HepG2 (cell line): ENCODE data around the gene PRKAG1. TPM values are rescaled to one million over a fixed set of nuclear protein-coding genes. Genes with fewer than 3 reads are reported as not detected.
A peak's percentile ranks its signal among the peaks of the same experiment; 100 is the strongest.

Source experiments
- ATAC-seq: fragments of 200-7000 bp; cut with Tn5 transposase; 3 replicates; pipeline ENCODE4 v1.9.1; 2020; ENCODE audit warnings: mild to moderate bottlenecking, moderate library complexity
- BruUV-seq: library from RNA; stranded (reverse); fragments of 400-500 nt; replicated peaks from 2 replicates; lab custom pipeline; 2021; lab: Mats Ljungman, UMichigan
- CTCF ChIA-PET: fragments of 300-600 bp; formaldehyde crosslinking; extraction: SDS; loops from one replicate; lab custom pipeline; 2021; ENCODE audit warnings: low total read pairs, inconsistent platforms, low intra/inter-chr PET ratio; lab: Yijun Ruan, JAX
- POLR2A ChIA-PET: fragments of 350-600 bp; sonication (Branson Sonifier 250); formaldehyde crosslinking; loops from one replicate; lab custom pipeline; 2020; ENCODE audit warnings: antibody characterized with exemption, inconsistent platforms; lab: Yijun Ruan, JAX
- DNase-seq: peaks from one replicate; pipeline ENCODE4 v3.0.0-alpha.2; 2015; ENCODE audit warnings: low spot score
- FAIRE-seq: peaks from 3 replicates; lab custom pipeline; 2011; peaks lifted over from hg19 to GRCh38; lab: Jason Lieb, UNC
- H2AFZ ChIP-seq: one replicate; pipeline ENCODE4 v1.6.1; 2011; ENCODE audit warnings: low read length, inconsistent platforms
- H3K27ac ChIP-seq: fragments of 300-600 bp; 3 replicates; pipeline ENCODE4 v1.8.0; 2011; ENCODE audit warnings: mixed run types, mild to moderate bottlenecking, mixed read lengths, low read length, inconsistent platforms; ENCODE audit not compliant: insufficient read depth; ENCODE audit errors: extremely low read length
- H3K27me3 ChIP-seq, 2 experiments: fragments of 200-600 bp in 1 of 2; 2 replicates in 1 of 2; 3 replicates in 1 of 2; pipeline versions ENCODE4 v1.6.0 to v1.8.0; 2011; ENCODE audit warnings: low read length in 2 of 2, mild to moderate bottlenecking in 2 of 2, moderate library complexity in 2 of 2, inconsistent platforms in 1 of 2; ENCODE audit not compliant: insufficient read depth in 2 of 2, control insufficient read depth in 1 of 2
- H3K36me3 ChIP-seq, 2 experiments: fragments of 200-600 bp in 1 of 2; replicated peaks in 1 of 2; 2 replicates in 1 of 2; 3 replicates in 1 of 2; pipeline versions ENCODE4 v1.5.1 to v1.8.0; 2011; ENCODE audit warnings: low read length in 2 of 2, inconsistent platforms in 1 of 2; ENCODE audit not compliant: insufficient read depth in 2 of 2, control insufficient read depth in 1 of 2
- H3K4me1 ChIP-seq: 2 replicates; pipeline ENCODE4 v1.5.1; 2012; ENCODE audit warnings: low read length, inconsistent platforms; ENCODE audit not compliant: insufficient read depth
- H3K4me2 ChIP-seq: 2 replicates; pipeline ENCODE4 v1.6.0; 2011; ENCODE audit warnings: low read depth, low read length, inconsistent platforms
- H3K4me3 ChIP-seq, 3 experiments: fragments of 200-600 bp in 1 of 3; sonication (generic), shearing (Covaris generic) in 1 of 3; replicated peaks in 1 of 3; 2 replicates each; pipeline ENCODE4 v1.5.1; 2011 to 2016; ENCODE audit warnings: low read length in 3 of 3, inconsistent platforms in 2 of 3, low read depth in 2 of 3, mild to moderate bottlenecking in 2 of 3, control low read depth in 1 of 3, mixed read lengths in 1 of 3; ENCODE audit not compliant: insufficient read depth in 1 of 3
- H3K79me2 ChIP-seq: one replicate; pipeline ENCODE4 v1.6.1; 2011; ENCODE audit warnings: low read length, inconsistent platforms; ENCODE audit not compliant: insufficient read depth
- H3K9ac ChIP-seq: 2 replicates; pipeline ENCODE4 v1.6.0; 2011; ENCODE audit warnings: mild to moderate bottlenecking, low read depth, low read length, inconsistent platforms; ENCODE audit not compliant: insufficient read depth
- H3K9me3 ChIP-seq: 2 replicates; pipeline ENCODE4 v1.5.1; 2012; ENCODE audit warnings: mild to moderate bottlenecking, low read length
- H4K20me1 ChIP-seq: 2 replicates; pipeline ENCODE4 v1.6.0; 2011; ENCODE audit warnings: inconsistent platforms, mild to moderate bottlenecking, low read length, moderate library complexity; ENCODE audit not compliant: insufficient read depth
- ATF3 ChIP-seq: sonication (generic); formaldehyde crosslinking; IDR thresholded peaks from 2 replicates; pipeline ENCODE4 v1.4.0; 2020; ENCODE audit warnings: missing genetic modification reagents
- ATF5 ChIP-seq: sonication (generic); formaldehyde crosslinking; IDR thresholded peaks from 2 replicates; pipeline ENCODE4 v1.4.0; 2020; ENCODE audit warnings: mild to moderate bottlenecking, low read depth, missing genetic modification reagents
- BATF2 ChIP-seq: sonication (generic); formaldehyde crosslinking; IDR thresholded peaks from 2 replicates; pipeline ENCODE4 v1.8.0; 2022; ENCODE audit warnings: mild to moderate bottlenecking, missing genetic modification reagents, moderate library complexity
- CEBPZ ChIP-seq: IDR thresholded peaks from 2 replicates; pipeline ENCODE4 v1.6.1; 2012; ENCODE audit warnings: low read length, improper control_type of control experiment
- CREB3 ChIP-seq: sonication (generic); formaldehyde crosslinking; IDR thresholded peaks from 2 replicates; pipeline ENCODE4 v1.5.0; 2020; ENCODE audit warnings: missing genetic modification reagents
- PATZ1 ChIP-seq: sonication (generic); formaldehyde crosslinking; IDR thresholded peaks from 2 replicates; pipeline ENCODE4 v1.4.0; 2020; ENCODE audit warnings: missing genetic modification reagents
- ZNF264 ChIP-seq: sonication (generic); formaldehyde crosslinking; IDR thresholded peaks from 2 replicates; pipeline ENCODE4 v1.4.0; 2020; ENCODE audit warnings: missing genetic modification reagents
- ZNF570 ChIP-seq: sonication (generic); formaldehyde crosslinking; IDR thresholded peaks from 2 replicates; pipeline ENCODE4 v1.4.0; 2020; ENCODE audit warnings: mild to moderate bottlenecking, missing genetic modification reagents, borderline replicate concordance
- ZNF878 ChIP-seq: sonication (generic); formaldehyde crosslinking; IDR thresholded peaks from 2 replicates; pipeline ENCODE4 v1.8.1; 2023; ENCODE audit warnings: mild to moderate bottlenecking, missing genetic modification reagents, moderate library complexity
- WGBS: methylation state at CpG from one replicate; pipeline ENCODE4 v1.1.6; 2017; ENCODE audit warnings: low lambda C conversion rate; 5-methylcytosine and 5-hydroxymethylcytosine counted together
- in situ Hi-C: cut with HindIII; loops from 2 replicates; pipeline ENCODE4 v1.10.0; 2017; ENCODE audit warnings: low pct_unique_long_range_greater_than_20kb; ENCODE audit not compliant: extremely low pct_ligation_motif_present
- intact Hi-C: fragments of 100-400 bp; cut with micrococcal nuclease; formaldehyde crosslinking; loops from one replicate; pipeline ENCODE4 v1.10.0; 2022; ENCODE audit not compliant: unreplicated experiment
- polyA plus RNA-seq, 8 experiments: library from polyadenylated mRNA; depleted of rRNA in 3 of 8; stranded (reverse) in 7 of 8; unstranded in 1 of 8; fragments of >200 nt; fragmentation: Illumina TruSeq in 4 of 8; extraction: Trizol in 4 of 8; gene quantifications; 2 replicates each; pipeline versions ENCODE4 v1.2.1 to v1.2.3, GENCODE V29; 2011 to 2016; ENCODE audit warnings: low read depth in 4 of 8, missing spikeins in 1 of 8, mixed read lengths in 1 of 8; ENCODE audit not compliant: insufficient read depth in 1 of 8
- total RNA-seq, 5 experiments: library from RNA; depleted of rRNA; stranded (reverse); fragments of >200 nt; fragmentation: Illumina TruSeq; extraction: Trizol; gene quantifications; 2 replicates each; pipeline ENCODE4 v1.2.3, GENCODE V29; 2016; ENCODE audit warnings: low read depth in 1 of 5

PRKAG1 gene
- total and polyA plus RNA-seq, 2 of the 13 experiments (the other 11 are each of a cell fraction or from before 2014, with no cell fraction given): 26.1 to 32.8 TPM

- TF ChIP-seq BATF2 (CRISPR knock-in tag) (0 out of 2 replicates have a peak, but pooled peaks have one; percentile 9), CEBPZ (no peak), ATF5 (CRISPR knock-in tag) (no peak), CREB3 (CRISPR knock-in tag) (no peak), ZNF264 (CRISPR knock-in tag) (0 out of 2 replicates have a peak, but pooled peaks have one; percentile 8), ZNF570 (CRISPR knock-in tag) (no peak)
Observed at GRCh38 chr12:49019120-49019430, 499 bp upstream of the PRKAG1 start (continued).

- in situ Hi-C loops (no loop called here), intact Hi-C loops (loop anchor here (1.0 to 5.0 kb wide), 2 partner anchors 22 to 114 kb away; partner anchors contain the start of gene TUBA1B)
- Histone ChIP-seq H4K20me1 (no peaks in the 10 kb centered on the region), H3K36me3 (peaks cover 9 to 11% of the 10 kb centered on the region in 2 experiments; a peak in 4 of 5 replicates), H3K79me2 (peaks cover 6% of the 10 kb centered on the region), H3K9ac (peak overlapping the region; percentile 86), H3K4me2 (peak overlapping the region; percentile 90), H3K4me3 (peak overlapping the region; percentile 74 to 93 (median 85)), H3K27me3 (no peaks in the 10 kb centered on the region), H3K9me3 (no peaks in the 10 kb centered on the region), H3K27ac (peak overlapping the region; percentile 86), H2AFZ (no peak overlapping the region), H3K4me1 (peaks cover 26% of the 10 kb centered on the region)
- FAIRE-seq (peak; percentile 43), DNase-seq (no peak), ATAC-seq (peak; percentile 39)
- ChIA-PET CTCF (interaction anchor here (3.4 kb wide), 1 partner anchor 21 kb away, joined by 15 read pairs; no protein-coding TSS in a partner anchor), POLR2A (interaction anchor here (0.8 to 1.6 kb wide), 10 partner anchors 14 to 152 kb away, joined by 3 to 9 read pairs (median 4); partner anchors contain the start of genes DDN, RHEBL1, RND1 and TUBA1B)
- TF ChIP-seq PATZ1 (CRISPR knock-in tag) (no peak), ATF3 (CRISPR knock-in tag) (0 out of 2 replicates have a peak, but pooled peaks have one; percentile 14), ZNF878 (0 out of 2 replicates have a peak, but pooled peaks have one; percentile 10)
- 5% methylated on average over 8 of the region's 8 CpGs for WGBS
- no TSS peak for BruUV-seq
Observed at GRCh38 chr12:49017891-49018260, 700 bp downstream of the PRKAG1 start.
